GM19468 (cell line): ENCODE data around the gene RGS3.

ENCODE experiments used
- ATAC-seq: cut with Tn5 transposase; IDR thresholded peaks from one replicate; pipeline ENCODE4 v1.9.1; 2021; ENCODE audit warnings: mild to moderate bottlenecking, moderate library complexity, moderate number of reproducible peaks; ENCODE audit not compliant: unreplicated experiment; ENCODE audit errors: extremely low read depth

The RGS3 gene

DNA sequence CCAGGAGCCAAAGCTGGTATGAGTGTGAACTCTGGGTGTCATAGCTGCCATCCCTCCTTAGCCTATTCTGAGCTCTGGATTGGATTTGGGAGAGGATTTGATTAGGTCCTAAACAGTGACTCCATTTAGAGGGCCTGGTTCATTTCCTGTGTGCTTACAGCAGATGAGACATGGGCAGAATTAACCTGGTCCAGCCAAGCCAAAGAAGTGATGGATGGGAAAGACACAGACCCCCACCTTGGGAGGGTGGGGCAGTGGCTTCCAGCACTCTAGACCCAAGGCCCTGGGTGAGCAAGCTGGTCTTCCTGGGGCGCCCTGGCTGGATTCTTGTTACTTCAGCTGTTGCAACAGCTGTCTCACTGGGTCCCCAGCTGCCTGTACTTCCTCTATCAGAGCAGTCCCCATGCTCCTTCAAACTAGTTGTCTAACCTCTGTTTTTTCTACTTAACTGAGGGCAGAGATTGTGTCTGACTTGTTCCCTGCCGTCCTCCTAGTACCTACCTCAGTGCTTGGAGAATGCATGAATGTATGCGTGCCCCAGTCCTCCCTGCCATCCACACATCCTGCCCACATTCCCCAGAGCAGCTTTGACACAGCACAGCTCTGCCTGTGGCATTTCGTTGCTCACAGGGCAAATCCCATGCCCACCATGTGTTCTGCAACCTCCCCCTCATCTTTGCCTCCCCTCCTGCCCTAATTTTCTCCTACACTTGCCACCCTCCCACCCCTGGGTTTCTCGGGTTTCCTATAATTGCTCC is 115.9 kb downstream of the RGS3 start:
- ATAC-seq: no peak

GRCh38 chr9:113580041-113580953 is 116.8 kb downstream of the RGS3 start:
- ATAC-seq: no peak

DNA sequence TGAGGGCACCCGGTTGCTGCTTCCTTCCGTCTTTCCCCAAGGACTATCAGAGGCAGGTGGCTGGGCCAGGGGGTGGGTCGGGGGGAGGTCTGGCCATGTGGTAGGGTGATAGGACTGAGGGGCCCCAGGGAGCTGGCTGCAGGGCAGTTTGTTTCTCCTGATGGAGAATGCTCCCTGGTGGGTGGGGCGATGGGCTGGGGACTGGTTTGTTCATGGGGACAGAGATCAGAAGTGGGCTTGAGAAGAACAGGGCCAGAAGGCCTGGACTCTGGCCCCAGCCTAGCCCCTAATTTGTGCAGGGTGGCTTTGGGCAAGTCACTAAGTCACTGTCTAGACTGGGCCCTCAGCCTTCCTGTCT is 117.4 kb downstream of the RGS3 start:
- no peak for ATAC-seq

- ATAC-seq: peak; percentile 95
Measured at GRCh38 chr9:113581865-113582697, 118.6 kb downstream of the RGS3 start.

GRCh38 chr9:113582698-113583200 is 119.2 kb downstream of the RGS3 start:
- ATAC-seq: no peak

GRCh38 chr9:113583511-113584427 is 120.2 kb downstream of the RGS3 start:
- ATAC-seq: no peak

DNA sequence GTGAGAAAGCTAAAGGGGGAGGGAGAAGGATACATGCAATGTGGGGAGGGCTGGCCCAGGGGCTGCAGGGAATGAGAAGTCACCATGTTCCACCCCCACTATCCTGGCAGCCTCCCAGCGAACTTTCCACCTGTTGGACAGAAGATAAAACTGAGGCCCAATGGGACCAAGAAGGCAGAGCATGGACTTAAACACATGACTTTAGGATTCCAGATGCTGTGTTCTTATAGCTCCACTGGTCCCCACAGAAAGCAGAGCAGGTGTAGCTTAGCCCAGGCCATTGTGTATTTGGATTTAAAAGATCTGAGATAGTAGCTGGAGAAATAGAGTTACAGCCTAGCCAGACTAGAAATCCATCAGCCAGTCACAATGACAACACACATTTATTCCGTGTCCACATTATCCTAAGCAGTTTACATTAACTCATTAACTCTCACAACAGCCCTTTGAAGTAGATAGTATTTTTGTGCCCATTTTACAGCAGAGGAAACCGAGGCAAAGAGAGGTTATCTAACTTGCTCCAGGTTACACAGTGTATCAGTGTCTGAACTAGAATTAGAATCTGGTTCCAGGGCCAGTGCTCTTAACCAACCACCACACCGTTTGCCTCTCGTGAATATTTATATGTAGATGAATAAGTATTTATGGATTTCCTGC is 121.0 kb downstream of the RGS3 start:
- ATAC-seq: no peak

GRCh38 chr9:113585085-113585442 is 121.5 kb downstream of the RGS3 start:
- no peak for ATAC-seq

DNA sequence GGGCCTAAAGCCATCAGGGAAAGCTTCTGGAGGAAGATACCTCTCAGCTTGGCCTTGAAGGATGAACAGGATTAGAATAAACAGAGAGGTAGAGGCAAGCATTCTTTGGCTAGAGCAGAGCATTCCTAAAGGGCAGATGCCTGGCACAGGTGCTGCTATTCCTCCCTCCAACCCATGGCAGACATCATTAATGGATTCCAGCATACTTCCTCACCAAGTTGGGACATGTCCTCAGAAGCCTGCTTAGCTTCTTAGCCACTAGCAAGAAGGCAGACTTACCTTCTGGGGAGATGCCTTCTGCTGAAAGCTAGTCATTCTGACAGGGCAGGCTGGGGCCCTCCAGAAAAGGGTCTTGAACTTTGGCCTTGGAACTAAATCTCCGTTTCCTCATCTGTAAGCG is 122.0 kb downstream of the RGS3 start:
- no peak for ATAC-seq

GRCh38 chr9:113587471-113588031 is 124.0 kb downstream of the RGS3 start:
- ATAC-seq: no peak

- no peak for ATAC-seq
Measured at GRCh38 chr9:113588242-113588810, 124.8 kb downstream of the RGS3 start.

DNA sequence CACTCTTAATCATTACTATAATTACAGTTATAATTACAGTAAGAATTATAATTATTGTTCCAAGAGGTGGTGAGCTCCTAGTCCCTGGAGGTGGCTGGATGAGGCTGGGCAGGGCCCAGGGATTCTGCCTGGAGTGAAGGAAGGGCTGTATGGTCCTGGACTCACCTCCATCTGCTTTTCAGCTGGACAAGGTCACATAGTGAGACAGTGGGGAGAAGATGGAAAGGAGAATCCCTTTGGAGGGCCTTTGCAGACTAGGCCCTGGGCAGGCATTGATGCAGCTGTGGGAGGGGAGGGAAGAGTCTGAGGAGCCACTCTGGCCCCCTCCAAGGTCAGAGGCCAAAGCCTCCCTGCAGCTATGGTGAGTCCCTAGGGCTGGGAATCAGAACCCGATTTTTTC is 125.4 kb downstream of the RGS3 start:
- no peak for ATAC-seq

GRCh38 chr9:113589407-113589806 is 125.9 kb downstream of the RGS3 start:
- ATAC-seq: no peak

- ATAC-seq: no peak
Measured at GRCh38 chr9:113589890-113590289, 126.4 kb downstream of the RGS3 start.

DNA sequence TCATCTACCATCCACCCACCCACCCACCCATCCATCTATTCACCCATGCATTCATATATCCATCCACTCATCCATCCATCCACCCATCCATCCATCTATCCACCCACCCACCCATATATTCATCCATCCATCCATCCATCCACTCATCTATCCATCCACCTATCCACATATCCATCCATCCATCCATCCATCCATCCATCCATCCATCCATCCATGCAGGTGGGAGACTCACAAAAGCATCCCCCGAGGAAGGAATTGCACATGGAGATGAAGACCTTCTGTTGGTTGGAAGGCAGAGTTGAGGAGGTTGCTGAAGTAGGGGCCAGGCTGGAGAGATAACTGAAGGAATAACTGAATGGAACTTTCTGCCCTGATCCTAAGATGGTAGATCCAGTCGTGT is 126.9 kb downstream of the RGS3 start:
- no peak for ATAC-seq

DNA sequence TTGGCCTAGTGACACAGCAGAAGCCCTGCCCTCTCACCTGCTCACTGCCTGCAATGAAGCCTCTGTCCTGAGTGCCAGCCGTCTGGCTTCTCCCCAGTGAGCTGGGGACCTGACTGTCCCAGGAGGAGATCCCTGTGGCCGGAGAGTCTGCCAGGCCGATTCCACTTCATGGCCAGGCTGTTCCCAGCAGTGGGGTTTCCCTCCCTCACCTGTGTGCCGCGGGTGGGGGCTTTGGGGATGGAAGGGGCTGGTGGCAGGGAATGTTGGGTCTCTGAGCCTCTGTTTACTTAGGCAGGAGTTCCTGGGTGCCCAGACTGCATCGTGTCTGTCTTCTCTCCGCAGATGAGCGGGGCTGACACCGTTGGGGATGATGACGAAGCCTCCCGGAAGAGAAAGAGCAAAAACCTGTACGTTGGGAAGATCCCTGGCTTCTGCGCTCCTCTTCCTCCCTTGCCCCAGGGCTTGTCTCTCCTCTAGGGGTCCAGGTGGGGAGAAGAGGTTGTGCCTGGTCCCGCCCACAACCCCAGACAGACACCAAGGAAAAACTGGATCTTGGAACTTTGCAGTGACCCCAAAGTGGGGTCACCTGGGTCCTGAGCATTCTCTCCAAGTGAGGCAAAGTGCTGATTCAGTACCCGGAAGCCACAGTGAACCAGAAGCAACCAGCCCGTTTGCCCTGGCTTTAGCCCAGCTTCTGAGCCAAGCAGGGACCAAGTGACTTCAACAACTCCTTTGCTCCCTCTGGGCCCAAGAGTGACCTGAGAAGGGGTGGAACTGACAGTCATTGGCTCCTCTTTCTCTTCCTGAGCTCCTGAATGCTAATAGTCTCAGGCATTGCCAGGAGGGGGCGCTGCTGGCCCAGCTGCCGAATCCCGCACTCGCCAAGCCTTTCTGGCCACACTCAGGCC is 127.7 kb downstream of the RGS3 start:
- ATAC-seq: no peak

GRCh38 chr9:113591899-113592625 is 128.5 kb downstream of the RGS3 start:
- ATAC-seq: no peak
